Measurements from ENCODE around the gene MNX1. TPM values are rescaled to one million over a fixed set of nuclear protein-coding genes. Genes with fewer than 3 reads are reported as not detected.
A peak's percentile ranks its signal among the peaks of the same experiment; 100 is the strongest.

Gene MNX1
- total and polyA plus RNA-seq, 9 of the 15 experiments (the other 6 are each of a cell fraction or from before 2014, with no cell fraction given): 0.15 to 8.0 (median 1.4) TPM

GRCh38 chr7:156988343-156989185, 21.9 kb downstream of the MNX1 start (continued):
- TF ChIP-seq, protein P1, sequence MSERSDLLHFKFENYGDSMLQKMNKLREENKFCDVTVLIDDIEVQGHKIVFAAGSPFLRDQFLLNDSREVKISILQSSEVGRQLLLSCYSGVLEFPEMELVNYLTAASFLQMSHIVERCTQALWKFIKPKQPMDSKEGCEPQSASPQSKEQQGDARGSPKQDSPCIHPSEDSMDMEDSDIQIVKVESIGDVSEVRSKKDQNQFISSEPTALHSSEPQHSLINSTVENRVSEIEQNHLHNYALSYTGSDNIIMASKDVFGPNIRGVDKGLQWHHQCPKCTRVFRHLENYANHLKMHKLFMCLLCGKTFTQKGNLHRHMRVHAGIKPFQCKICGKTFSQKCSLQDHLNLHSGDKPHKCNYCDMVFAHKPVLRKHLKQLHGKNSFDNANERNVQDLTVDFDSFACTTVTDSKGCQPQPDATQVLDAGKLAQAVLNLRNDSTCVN (CRISPR knock-in tag; IDR thresholded peaks at IDR 0.05): no peak
- TF ChIP-seq CHAMP1 (IDR thresholded peaks at IDR 0.05) (no peak), DACH1 (IDR thresholded peaks at IDR 0.05; ENCODE audit: partially characterized antibody) (no peak), CEBPG (CRISPR knock-in tag; IDR thresholded peaks at IDR 0.05) (peak; percentile 81), CEBPG (tag; conservative IDR thresholded peaks at IDR 0.05 in 1 of 2, IDR thresholded peaks at IDR 0.05 in 1 of 2) (peak; percentile 58 to 78), ATF3 (IDR thresholded peaks at IDR 0.05) (peak; percentile 68), ATF3 (CRISPR knock-in tag; conservative IDR thresholded peaks at IDR 0.05) (no peak), ZNF124 (CRISPR knock-in tag; IDR thresholded peaks at IDR 0.05) (no peak), SMAD1 (IDR thresholded peaks at IDR 0.05; ENCODE audit: low read depth, low read length, partially characterized antibody) (no peak), KDM2B (CRISPR knock-in tag; IDR thresholded peaks at IDR 0.05) (no peak), ZNF668 (CRISPR knock-in tag; IDR thresholded peaks at IDR 0.05) (no peak), ELF4 (CRISPR knock-in tag; IDR thresholded peaks at IDR 0.05) (no peak), RCOR1 (IDR thresholded peaks at IDR 0.05; ENCODE audit: borderline replicate concordance in 1 of 2, low read depth in 2 of 2, low read length in 2 of 2) (0 out of 4 replicates have a peak, but pooled peaks of 1 of the 2 experiments have one; percentile 18), NFXL1 (CRISPR knock-in tag; IDR thresholded peaks at IDR 0.05) (no peak), RB1 (IDR thresholded peaks at IDR 0.05; ENCODE audit: low read depth) (no peak), CEBPB (tag; IDR thresholded peaks at IDR 0.05) (peak; percentile 94), MEIS2 (IDR thresholded peaks at IDR 0.05; ENCODE audit: partially characterized antibody) (peak; percentile 76)
- TF ChIP-seq, protein P2, sequence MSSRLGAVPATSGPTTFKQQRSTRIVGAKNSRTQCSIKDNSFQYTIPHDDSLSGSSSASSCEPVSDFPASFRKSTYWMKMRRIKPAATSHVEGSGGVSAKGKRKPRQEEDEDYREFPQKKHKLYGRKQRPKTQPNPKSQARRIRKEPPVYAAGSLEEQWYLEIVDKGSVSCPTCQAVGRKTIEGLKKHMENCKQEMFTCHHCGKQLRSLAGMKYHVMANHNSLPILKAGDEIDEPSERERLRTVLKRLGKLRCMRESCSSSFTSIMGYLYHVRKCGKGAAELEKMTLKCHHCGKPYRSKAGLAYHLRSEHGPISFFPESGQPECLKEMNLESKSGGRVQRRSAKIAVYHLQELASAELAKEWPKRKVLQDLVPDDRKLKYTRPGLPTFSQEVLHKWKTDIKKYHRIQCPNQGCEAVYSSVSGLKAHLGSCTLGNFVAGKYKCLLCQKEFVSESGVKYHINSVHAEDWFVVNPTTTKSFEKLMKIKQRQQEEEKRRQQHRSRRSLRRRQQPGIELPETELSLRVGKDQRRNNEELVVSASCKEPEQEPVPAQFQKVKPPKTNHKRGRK (tag; IDR thresholded peaks at IDR 0.05): no peak
